NT2/D1 (cell line): ENCODE data around the gene CMKLR1.

ENCODE experiments used
- DNase-seq: peaks from one replicate; pipeline ENCODE4 v3.0.0-alpha.2; 2011; ENCODE audit warnings: low read depth, low spot score
- H3K27me3 ChIP-seq: 2 replicates; pipeline ENCODE4 v1.6.0; 2011; ENCODE audit warnings: mild to moderate bottlenecking; ENCODE audit not compliant: insufficient read length, insufficient read depth
- H3K36me3 ChIP-seq: 2 replicates; pipeline ENCODE4 v1.6.1; 2011; ENCODE audit warnings: mild to moderate bottlenecking, low read length, mixed read lengths; ENCODE audit not compliant: insufficient read depth, insufficient read length
- H3K4me1 ChIP-seq: 2 replicates; pipeline ENCODE4 v1.5.1; 2011; ENCODE audit not compliant: insufficient read depth, insufficient read length
- H3K4me3 ChIP-seq: 2 replicates; pipeline ENCODE4 v1.5.1; 2011; ENCODE audit warnings: low read depth; ENCODE audit not compliant: insufficient read length
- H3K9ac ChIP-seq: 2 replicates; pipeline ENCODE4 v1.6.0; 2011; ENCODE audit warnings: low read depth; ENCODE audit not compliant: insufficient read length
- H3K9me3 ChIP-seq: 2 replicates; pipeline ENCODE4 v1.5.1; 2011; ENCODE audit warnings: mild to moderate bottlenecking, low read length; ENCODE audit not compliant: insufficient read depth
- SUZ12 ChIP-seq: IDR thresholded peaks from 2 replicates; pipeline ENCODE4 v1.6.1; 2011; ENCODE audit not compliant: insufficient read length, insufficient read depth; ENCODE audit errors: extremely low read depth
- YY1 ChIP-seq: IDR thresholded peaks from 2 replicates; pipeline ENCODE4 v1.6.1; 2011; ENCODE audit not compliant: insufficient read length, insufficient read depth
- ZNF274 ChIP-seq: IDR thresholded peaks from 2 replicates; pipeline ENCODE4 v1.6.1; 2011; ENCODE audit warnings: mild to moderate bottlenecking, low read depth, low read length

CMKLR1 gene

DNA sequence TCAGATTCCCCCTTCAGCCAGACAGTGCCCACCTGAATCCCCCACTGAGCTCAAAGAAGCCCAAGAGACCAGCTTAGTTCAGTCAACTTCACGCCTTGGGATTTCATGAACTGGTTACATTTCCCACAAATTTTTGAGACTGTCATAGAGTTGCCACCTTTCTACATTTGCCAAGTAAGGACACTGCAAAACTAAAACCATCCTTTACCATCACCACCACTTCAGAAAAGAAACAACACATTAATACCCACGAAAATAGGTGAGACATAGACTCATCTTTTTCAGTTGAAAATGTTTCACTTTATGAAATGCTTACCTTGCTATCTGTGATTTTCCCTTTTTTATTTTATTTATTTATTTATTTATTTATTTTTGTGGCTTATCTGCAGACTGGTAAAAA is 16.1 kb downstream of the CMKLR1 start:
- Histone ChIP-seq H3K4me3 (no peak overlapping the region), H3K36me3 (no peaks in the 10 kb centered on the region), H3K27me3 (no peaks in the 10 kb centered on the region), H3K4me1 (peaks cover 11% of the 10 kb centered on the region), H3K9me3 (no peaks in the 10 kb centered on the region), H3K9ac (no peak overlapping the region)
- no peak for DNase-seq
- no peak for TF ChIP-seq ZNF274
- no peak for TF ChIP-seq YY1
- no peak for TF ChIP-seq SUZ12

DNA sequence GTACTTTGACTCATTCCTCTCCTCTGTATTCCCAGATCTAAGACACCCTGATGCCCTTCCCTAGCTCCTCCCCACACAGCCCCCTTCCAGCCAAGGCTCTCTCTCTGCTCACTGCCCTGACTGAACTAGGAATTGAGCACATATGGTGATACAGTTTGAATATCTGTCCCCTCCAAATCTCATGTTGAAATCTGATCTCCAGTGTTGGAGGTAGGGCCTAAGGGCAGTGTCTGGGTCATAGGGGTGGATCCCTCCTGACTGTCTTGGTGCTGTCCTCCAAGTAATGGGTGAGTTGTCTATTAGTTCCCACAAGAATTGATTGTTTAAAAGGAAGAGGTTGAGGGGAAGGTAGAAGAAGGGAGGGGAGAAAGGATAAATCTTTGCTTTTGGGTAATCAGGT is 17.4 kb downstream of the CMKLR1 start:
- Histone ChIP-seq H3K36me3 (no peaks in the 10 kb centered on the region), H3K4me3 (no peak overlapping the region)

DNA sequence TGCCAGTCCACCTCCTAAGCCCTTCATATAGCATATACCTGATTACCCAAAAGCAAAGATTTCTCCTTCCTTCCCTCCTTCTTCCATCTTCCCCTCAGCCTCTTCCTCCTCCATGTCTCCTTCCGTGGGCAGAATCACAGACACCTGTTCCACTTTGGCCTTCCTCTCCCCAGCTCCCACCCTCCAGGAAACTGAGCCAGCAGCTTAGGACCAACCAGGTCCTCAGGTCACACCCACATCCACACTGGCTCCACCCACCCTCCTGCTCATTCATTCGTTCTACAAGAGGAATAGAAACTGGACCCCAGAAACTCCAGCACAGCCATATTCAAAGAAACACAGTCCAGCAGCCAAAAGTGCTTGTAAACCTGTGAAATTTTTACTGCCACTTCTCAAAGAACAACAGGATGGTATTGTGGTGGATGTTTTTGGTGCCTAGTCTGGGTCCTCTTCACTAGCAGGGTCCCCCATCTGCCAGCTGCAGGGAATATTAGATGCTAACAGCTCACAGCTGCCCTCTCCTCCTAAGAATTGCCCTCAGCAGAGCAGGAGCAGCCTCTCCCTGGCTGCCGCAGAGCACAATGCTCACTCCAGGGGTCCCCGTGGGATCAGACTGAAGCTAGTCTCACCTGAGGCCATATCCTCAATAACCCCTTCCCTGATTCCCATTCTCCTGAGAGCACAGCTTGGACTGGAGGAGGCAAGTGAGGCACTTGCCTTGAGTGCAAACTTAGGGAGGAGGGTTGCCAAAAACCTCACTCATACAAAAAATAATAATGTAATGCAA is 18.4 kb downstream of the CMKLR1 start:
- no peaks in the 10 kb centered on the region for H3K9me3 ChIP-seq
- H3K27me3 ChIP-seq = no peaks in the 10 kb centered on the region
- TF ChIP-seq SUZ12 = no peak
- TF ChIP-seq ZNF274 = no peak
- TF ChIP-seq YY1 = no peak
- no peak overlapping the region for H3K9ac ChIP-seq
- H3K4me1 ChIP-seq = peaks cover 10% of the 10 kb centered on the region
- H3K4me3 ChIP-seq = no peak overlapping the region
- peak; percentile 22 for DNase-seq
- H3K36me3 ChIP-seq = no peaks in the 10 kb centered on the region

More for the DNA sequence above, 17.4 kb downstream of the CMKLR1 start:
- Histone ChIP-seq H3K9ac (no peak overlapping the region), H3K27me3 (no peaks in the 10 kb centered on the region), H3K9me3 (no peaks in the 10 kb centered on the region), H3K4me1 (peaks cover 14% of the 10 kb centered on the region)
- no peak for DNase-seq
- TF ChIP-seq ZNF274 = no peak
- TF ChIP-seq YY1 = no peak
- no peak for TF ChIP-seq SUZ12

DNA sequence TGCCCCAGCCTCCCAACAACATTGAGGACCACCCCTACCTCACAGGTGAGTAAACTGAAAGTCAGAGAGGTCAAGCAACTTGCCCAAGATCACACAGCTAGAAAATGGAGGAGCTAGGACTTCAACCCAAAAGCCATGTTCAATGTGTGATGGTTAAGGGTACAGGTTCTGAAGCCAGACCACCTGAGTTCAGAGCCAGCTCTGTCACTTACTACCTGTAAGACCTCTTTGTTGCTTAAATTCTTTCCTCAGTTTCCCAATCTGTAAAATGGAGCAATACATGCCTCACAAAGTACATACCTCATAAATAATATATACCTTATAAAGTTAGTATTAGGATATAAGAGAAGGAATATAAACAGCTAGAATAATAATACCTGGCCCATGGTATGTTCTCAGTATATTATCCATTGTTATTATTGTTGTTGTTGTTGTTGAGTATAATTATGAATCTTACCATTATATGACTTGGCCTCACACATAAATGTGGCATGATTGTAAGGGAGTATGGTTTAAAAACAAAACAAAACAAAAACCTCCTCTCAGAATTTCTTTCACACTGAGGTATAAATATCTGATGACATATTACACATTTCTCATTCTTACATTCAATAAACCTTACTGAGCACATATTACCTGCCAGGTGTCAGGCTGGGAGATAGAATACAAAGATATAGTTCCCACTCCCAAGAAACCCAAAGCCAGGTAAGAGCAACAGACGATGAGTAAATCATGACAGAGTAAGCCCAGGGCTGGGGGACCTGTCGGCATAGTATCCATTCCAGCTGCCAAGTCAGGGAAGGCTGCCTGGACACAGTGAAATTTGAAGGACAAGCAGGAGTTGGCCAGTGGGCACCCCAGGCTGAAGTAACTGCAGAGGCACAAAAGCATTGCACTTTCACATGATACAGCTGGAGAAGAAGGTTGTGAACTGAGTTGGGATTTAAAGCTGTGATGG is 19.6 kb downstream of the CMKLR1 start:
- H3K4me1 ChIP-seq = peaks cover 12% of the 10 kb centered on the region
- no peak for TF ChIP-seq YY1
- TF ChIP-seq ZNF274 = no peak
- TF ChIP-seq SUZ12 = no peak
- H3K36me3 ChIP-seq = no peaks in the 10 kb centered on the region
- no peak overlapping the region for H3K9ac ChIP-seq
- no peak for DNase-seq
- H3K9me3 ChIP-seq = no peaks in the 10 kb centered on the region
- no peaks in the 10 kb centered on the region for H3K27me3 ChIP-seq
- no peak overlapping the region for H3K4me3 ChIP-seq

DNA sequence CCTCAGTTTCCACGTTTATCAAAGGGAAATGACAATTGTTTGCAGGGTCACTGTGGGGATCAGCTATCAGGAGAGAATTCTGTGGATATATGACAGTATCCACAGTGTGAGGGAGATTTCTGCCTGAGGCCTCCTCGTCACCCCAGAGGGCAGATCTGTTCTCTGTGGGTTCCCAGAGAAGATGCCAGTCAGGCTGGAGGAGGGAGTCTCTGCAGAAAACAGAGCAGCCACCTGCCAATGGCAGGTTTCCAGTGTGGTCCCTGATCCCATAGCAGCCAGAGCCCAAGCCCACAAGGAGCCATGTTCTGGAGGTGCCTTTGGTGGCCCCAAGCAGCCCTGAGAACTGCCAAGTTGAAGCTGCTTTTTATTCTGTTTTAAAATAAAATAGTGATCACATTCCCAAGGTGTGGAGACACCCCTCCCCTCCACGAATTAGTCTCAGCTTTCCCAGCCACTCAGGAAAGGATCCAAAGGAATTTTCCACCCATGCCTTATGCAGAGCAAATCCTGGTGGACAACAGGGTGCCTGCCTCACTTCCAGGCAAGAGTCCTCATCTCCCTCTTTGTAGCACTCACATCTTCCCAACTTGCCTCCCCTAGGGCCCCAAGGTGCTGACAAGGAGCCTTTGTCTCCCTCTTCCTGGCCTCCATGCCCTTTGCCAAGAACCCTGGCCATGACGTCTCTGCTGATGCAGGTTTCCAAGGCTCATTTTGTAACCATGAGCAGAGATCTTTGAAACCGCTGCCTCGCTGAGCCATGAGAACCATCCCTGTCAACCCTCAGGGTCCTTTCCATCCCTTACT is 20.4 kb downstream of the CMKLR1 start:
- Histone ChIP-seq H3K27me3 (no peaks in the 10 kb centered on the region), H3K4me3 (no peak overlapping the region), H3K36me3 (no peaks in the 10 kb centered on the region), H3K4me1 (peaks cover 12% of the 10 kb centered on the region), H3K9me3 (no peaks in the 10 kb centered on the region), H3K9ac (no peak overlapping the region)
- no peak for DNase-seq
- TF ChIP-seq ZNF274 (no peak), SUZ12 (no peak), YY1 (no peak)

DNA sequence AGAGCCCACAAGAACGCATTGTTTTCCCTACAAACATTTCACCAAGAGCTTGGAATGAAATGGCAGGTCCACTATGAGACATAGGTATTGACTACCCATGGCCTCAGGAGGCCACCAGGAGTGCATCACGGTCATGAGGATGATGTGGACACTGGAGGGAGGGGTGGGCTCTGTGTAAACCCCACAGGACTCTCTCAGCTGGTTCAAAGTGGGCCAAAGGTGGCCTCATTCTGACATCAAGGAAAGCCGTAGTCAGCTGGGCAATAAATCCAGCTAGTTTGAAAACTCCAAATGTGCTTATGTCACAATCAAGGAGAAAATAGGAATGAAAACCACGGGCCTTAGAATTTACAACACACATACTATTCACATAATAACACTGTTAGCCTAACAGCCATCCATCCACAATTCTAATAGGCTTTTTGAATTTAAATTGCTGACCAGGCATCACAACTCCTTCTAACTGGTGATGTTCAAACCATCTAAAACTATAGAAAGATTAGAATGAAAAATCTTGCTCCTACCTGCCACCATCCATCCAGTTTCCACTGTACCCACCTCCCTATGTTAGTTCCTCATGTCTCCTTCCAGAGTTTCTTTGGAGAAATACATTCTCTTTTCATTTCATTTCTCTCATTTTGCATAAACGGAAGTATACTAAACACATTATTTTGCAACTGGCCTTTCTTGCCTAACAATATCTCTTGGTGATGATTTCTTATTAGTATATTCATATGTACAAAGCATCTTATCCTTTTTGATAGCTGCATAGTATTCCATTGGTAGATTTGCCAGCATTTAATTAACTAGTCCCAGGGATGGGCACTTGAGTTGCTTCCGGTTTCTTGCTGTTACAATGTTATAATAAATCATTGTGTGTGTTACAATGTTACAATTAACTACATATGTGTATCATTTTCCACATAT is 21.5 kb downstream of the CMKLR1 start:
- no peaks in the 10 kb centered on the region for H3K27me3 ChIP-seq
- no peaks in the 10 kb centered on the region for H3K9me3 ChIP-seq
- no peak overlapping the region for H3K4me3 ChIP-seq
- H3K36me3 ChIP-seq = no peaks in the 10 kb centered on the region
- peaks cover 17% of the 10 kb centered on the region for H3K4me1 ChIP-seq
- TF ChIP-seq YY1 (no peak), SUZ12 (no peak), ZNF274 (no peak)
- no peak overlapping the region for H3K9ac ChIP-seq
- DNase-seq = no peak
